Measurements from ENCODE around the gene ENG.
"Not testable (repeated sequence)": the region's sequence is repeated elsewhere in the genome, so short reads cannot be mapped to it uniquely, and the experiment has no call there.

The ENG gene

DNA sequence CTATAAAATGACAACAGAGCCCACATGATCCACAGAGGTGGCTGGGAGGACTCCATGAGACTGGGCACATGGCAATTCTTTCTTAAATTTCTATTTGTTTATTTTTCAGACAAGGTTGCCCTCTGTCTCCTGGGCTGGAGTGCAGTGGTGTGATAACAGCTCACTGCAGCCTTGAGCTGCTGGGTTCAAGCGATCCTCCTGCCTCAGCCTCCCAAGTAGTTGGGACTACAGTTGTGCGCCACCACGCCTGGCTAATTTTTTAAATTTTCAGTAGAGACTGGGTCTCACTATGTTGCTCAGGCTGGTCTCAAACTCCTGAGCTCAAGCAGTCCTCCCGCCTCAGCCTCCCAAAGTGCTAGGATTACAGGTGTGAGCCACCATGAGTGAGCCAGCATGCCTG is 8.8 kb downstream of the ENG start:
- not testable (repeated sequence) for DNase-seq (ENCODE audit: low read depth in 2 of 2)

DNA sequence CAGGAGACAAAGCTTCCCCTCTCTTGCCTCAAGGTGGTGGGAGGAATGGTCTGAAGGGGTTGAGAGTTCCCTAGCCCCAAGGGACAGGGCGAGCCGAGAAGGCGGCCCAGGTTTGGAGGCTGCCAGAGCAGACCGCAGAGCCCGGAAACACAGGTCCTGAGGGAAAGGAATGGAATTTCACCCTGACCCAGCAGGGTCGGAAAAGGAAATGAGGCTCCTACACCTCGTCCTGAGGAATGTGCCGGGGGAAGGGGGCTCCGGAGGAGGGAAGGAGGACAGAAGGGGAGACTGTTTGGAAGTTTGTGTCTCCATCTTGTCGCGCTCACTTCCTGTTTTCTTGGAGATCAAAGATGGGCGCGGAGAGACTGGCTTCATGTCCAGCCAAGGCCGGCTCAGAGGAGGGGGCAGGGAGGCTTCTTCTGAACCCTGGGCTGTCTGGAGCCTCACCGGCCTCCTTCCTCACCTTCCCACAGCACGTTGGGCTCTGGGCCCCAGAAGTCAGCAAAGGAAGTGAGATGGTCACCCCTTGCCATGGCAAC is 9.6 kb downstream of the ENG start:
- DNase-seq (ENCODE audit: low read depth in 2 of 2), result peak in 1 of 2 experiments; percentile 16

DNA sequence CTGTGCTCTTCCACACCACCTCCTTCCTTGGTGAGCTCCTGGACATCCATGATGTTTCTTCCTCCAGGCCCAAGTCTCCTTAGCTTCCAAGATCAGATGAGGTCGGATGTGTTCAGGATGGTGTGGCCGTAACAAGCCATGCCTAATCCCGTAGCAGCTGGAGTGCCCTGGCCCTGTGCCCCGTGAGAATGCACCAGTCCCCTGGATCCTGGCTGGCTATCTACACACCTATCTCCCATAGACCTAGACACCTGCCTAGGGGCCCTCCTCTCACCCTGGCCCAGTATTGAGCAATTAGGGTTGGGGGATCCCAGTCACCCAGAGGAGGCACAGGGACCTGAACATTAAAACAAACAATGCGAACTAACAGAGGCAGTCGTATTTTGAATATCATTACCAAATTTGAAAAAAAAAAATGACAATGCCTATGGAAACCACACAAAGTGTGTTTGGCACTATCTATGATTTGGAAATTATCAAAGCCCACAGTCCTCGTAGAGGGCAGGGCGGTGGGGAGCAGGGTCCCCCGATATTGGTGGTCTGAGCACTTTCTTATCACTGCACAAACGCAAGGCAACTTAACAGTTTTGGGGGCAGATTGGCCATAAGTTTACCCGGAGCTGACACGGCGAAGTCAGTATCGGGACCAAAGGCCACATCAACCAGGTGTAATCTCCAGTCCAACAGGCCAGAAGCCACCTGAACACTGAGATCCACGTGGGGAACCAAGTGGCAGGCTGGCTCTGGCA is 13.2 kb downstream of the ENG start:
- DNase-seq (ENCODE audit: low read depth in 2 of 2), result no peak

DNA sequence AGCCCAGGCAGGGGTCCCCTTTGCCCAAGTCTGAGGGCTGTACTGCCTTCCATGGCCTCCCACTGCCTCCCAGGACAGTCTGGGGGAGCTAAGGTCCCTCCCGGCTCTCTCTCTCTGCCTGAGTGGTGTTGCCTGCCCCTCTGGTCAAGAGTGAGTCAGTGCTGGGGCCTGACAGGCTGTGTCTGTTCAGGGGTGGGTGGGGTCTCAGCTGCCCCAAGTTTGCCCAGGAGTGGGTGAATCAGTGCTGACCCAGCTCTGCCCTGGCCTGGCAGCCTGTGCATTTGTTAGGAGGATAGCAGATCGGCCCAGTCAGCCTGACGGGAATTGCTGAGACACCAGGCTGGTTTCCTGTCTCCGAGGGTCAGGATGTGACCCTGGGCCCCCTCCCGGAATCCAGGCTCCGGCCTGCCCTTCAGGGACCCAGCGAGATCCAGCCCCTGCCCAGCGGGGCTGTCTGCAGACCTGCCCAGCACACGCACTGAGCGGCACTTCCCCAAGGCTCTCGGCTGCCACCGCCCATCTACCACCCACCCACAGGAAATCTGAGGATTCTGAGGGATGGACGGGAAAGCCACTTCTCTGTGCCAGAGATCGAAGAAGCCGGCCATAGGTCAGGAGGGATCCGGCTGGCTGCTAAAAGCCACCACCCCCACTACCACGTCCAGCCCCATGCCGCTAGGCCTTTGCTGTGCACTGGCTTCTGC is 15.9 kb downstream of the ENG start:
- no peak for DNase-seq (ENCODE audit: low read depth in 2 of 2)

DNA sequence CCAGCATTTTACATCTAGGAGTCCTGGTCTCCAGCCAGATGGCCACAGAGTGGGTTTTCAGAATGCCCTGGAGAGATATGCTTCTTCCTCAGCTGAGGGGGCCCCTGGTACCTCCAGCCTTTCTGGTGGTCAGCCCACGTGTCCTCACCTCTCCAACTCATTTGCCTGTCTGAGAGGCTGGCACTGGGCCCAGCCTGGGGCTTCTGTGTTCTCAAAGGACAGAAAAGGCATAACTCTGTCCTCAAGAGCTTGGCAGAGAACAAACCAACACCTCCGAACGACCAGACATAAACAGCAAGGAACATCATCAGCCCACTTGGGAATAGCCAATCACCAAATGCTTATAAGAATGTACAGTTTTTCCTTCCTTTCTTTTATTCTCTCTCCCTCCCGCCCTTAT is 17.1 kb downstream of the ENG start:
- no peak for DNase-seq (ENCODE audit: low read depth in 2 of 2)

DNA sequence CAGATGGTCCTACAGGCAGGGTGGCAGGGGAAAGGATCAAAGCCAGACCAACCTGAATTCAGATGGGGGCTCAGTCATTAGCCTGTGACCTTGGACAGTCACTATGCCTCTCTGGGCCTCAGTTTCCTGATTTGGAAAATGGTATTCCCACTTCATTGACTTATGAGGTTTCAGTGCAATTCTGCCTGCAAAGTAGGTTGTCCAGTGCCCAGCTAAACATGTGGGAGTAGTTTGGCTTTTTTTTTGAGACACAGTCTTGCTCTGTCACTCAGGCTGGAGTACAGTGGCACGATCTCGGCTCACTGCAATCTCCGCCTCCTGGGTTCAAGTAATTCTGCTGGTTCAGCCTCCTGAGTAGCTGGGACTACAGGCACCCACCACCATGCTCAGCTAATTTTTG is 17.9 kb downstream of the ENG start:
- DNase-seq (ENCODE audit: low read depth in 2 of 2), result not testable (repeated sequence)

DNA sequence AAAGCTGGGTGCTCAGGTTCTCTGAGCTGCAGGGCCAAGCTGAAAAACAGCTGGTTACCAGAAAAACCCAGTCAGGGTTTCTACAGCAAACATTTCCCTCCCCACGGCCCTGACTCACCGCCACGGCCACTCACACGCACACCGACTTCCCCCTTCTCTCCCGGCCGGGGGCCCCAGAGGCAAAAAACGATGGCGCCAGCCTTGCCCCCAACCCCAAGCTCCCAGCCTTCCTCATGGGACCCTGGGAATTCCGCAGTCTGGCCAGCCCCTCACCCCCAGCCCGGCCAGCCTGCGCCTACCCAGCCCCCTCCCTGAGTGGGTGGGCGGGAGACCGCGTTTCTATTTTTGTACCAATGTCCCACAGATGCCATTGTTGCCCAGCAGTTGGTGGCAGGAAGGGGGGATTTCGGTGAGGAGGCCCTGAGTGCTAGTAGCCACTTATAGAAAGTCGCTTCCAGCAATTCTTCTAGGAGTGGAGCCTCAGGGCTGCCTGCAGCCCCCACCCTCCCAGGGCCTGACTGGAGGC is 18.4 kb downstream of the ENG start:
- peak in 1 of 2 experiments; percentile 23 for DNase-seq (ENCODE audit: low read depth in 2 of 2)

DNA sequence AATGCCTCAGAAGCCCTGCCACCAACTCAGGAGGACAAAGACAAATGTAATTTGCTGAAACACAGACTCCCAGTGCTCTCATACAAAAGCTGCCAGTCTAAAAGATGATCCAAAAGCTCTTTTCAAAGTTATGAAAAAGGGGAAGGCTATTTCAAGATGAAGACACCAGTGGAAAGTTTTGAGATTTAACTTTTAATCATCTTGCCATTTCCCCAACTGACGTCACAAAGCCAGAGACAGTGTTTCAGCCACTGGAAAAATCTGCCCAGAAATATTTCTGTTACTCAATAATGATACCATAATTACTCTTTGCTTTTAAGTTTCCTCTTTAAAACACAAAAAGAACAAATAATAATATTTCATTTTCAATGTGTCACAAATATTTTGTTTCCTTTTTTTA is 20.9 kb downstream of the ENG start:
- DNase-seq (ENCODE audit: low read depth in 2 of 2), result no peak

DNA sequence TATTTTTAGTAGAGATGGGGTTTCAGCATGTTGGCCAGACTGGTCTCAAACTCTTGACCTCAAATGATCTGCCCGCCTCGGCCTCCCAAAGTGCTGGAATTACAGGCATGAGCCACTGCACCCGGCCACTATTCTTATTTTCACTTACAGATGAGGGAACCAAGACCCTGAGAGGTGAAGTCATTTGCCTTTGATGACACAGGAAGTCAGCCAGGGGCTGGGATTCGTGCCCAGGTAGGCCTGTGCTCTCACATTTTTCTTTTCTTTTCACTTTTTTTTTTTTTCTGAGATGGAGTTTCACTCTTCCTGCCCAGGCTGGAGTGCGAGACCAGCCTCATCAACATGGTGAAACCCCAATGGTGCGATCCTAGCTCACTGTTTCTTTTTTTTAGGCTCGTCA is 22.2 kb downstream of the ENG start:
- DNase-seq (ENCODE audit: low read depth in 2 of 2), result no peak

DNA sequence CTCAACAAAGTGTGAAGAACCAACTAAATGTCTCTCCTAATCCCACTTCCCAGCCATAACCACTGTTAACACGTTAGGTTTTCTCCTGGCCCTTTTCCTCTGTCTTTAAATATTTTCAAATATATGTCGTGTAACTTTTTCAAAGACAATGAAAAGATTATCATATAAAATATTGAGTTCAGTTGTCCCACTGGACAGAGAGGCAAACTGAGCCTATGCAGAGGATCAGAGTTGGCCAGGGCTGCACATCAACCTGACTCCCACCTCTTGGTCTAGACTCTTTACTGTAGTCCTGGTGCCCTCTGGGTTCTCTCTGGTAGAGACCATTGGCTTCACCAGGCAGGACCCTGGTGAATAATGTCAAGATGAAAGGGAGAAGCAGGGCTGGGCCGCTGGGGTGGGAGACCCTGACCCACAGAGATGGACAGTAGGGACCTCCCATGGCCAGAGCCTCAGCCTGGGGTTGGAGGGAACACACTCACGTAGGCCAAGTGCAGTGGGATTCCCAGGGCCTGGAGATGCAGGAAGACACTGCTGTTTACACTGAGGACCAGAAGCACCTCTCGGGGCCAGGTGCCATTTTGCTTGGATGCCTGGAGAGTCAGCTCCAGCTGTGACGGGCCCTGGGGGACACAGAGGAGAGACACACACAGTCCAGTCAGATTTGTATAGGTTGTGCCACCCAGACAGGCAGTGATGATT is 25.1 kb downstream of the ENG start:
- no peak for DNase-seq (ENCODE audit: low read depth in 2 of 2)

DNA sequence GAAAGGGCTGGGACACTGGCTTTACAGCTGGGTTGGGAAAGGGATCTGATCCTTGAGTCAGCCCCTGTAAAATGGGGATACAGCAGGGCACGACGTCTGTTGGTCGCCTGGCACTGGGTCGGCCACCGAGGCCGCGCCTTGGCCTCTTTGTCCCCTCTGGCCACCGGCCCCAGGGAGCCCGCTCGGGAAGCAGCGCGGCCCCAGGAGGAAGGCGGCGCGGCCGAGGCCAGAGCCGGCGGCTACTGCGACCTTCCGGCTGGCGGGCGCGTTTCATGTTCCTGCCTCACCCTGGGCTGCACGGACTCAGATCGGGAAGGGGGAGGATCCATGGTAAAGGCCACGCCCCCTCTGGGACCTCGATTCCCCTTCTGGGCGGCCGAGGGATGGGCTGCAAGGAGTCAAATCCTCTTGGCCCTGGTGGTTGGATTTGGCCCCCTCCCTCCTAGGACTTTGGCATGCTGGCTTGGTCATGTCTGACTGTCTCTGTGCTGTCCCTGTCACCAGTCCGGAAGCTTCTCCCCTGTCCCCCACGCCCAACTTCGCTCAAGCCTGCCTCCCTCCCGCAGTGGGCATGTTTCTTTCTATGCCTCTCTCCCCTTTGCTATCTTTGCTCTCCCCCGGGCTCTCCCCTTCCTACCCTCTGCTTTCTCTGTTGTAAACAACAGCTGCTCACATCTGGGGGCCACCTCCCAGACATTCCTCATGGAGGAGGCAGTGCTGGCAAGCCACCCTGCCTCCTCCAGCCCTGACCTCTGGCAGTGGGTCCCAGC is 26.0 kb downstream of the ENG start:
- no peak for DNase-seq (ENCODE audit: low read depth in 2 of 2)

DNA sequence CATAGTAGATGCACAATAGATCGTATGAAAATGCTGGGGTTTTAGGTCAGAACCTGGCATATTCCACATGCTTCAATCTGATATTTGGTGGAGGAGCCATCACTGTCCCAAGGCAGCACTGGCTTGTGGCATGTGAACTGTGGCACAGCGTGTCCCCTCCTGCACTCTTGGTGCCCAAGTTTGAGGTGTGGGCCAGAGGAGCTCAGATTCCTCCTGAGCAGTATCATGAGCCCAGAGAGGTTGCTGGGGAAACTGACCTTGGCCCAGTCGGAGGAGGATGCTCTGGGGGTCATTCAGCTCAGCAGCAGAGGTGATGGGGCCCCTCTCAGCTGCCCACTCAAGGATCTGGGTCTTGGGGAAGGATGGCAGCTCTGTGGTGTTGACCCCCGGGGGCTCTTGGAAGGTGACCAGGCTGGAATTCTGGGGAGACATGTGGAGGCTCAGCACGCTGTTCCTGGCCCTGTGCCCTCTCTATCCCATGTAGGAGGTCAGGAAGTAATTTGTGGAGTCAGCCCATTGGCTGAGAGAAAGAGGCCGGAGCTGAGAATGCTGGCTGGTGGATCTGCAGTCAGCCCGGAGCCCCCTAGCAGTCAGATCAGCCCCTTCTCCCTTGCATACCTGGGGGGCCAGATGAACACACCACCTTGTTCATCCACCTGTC is 28.1 kb downstream of the ENG start:
- no peak for DNase-seq (ENCODE audit: low read depth in 2 of 2)

DNA sequence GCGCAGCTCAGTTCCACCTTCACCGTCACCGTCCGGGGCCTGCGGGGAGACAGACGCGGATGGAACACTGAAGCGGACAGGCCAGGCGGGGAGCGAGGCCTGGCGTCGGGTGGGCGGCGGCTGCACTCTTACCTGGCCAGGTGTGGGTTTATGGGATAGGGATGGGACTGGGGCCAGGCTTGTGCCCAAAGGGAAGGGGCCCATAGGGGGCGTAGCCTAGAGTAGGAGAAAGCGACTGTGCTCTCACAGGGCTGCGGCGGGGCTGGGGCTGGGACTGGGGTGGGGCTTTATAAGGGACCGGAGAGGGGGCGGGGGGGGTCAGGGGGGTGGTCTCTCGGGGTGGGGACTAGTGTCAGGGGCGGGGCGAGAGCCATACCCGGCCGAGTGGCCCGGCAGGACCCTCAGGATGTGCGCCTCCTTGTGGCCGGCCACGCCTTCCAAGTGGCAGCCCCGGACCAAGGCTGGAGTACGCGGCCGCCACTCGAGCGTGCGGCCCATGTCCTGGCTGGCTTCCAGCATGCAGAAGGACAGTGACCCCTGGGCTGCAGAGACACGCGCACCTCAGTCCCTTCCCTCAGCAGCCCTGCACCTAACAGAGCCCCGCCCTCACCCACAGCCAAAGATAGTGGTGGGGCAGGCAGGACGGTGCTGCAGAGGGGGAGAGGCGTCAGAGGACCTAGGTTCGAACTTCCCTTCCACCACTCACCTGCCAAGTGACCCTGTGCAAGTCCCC is 29.0 kb downstream of the ENG start:
- DNase-seq (ENCODE audit: low read depth in 2 of 2), result no peak

DNA sequence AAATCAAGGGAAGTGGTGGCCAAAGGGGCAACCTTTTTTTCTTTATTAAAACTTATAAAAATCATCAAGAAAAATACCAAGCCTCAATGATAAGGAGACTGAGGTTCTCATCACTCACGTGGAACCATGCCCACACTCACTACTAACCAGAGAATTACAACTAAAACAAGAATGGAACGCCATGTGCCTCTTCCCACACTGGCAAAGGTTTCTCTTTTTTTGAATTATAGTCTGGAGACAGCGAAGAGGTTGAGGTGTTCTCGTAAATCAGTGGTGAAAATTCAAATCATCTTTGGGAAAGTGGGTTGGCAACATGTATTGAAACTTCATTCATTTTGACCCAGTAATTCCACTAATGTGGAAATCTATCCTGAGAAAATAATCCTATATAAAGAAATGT is 32.4 kb downstream of the ENG start:
- no peak for DNase-seq (ENCODE audit: low read depth in 2 of 2)

DNA sequence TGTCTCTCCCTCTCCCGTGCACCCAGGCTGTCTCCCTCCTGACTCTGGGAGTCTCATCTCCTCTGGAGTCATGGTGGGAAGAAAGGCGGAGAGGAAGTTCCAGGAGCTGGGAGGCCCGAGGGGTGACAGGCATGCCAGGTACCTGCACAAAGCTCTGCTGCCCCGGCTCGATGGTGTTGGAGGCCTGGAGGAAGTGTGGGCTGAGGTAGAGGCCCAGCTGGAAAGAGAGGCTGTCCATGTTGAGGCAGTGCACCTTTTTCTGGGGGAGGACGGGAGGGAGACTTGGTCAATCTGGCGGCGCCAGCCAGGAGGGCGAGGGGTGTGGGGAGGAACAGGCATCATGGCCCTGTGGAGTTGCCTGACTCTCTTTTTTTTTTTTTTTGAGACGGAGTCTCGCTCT is 35.9 kb downstream of the ENG start:
- no peak for DNase-seq (ENCODE audit: low read depth in 2 of 2)

DNA sequence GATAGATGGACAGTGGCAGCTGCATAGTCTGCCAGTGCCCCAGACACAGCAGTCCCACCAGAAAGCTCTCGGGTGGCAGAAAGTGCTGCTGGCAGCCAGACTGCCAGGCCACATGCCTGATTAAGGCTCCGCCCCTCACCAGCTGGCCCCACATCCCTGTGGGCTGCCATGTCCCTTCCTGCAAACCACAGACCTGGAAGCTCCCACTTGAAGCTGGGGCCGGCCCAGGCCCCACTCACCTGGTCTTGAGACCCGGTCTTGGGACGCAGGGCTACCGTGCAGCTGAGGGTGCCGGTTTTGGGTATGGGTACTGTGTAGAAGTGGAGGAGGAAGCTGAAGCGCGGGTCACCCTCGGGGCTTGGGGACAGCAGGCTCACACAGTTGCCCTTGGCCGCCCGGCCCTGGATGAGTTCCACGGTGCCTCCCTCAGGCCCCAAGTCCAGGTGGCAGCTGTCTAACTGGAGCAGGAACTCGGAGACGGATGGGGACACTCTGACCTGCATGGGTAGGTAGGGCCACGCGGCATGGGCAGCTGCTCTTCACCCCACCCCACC is 36.5 kb downstream of the ENG start:
- no peak for DNase-seq (ENCODE audit: low read depth in 2 of 2)

DNA sequence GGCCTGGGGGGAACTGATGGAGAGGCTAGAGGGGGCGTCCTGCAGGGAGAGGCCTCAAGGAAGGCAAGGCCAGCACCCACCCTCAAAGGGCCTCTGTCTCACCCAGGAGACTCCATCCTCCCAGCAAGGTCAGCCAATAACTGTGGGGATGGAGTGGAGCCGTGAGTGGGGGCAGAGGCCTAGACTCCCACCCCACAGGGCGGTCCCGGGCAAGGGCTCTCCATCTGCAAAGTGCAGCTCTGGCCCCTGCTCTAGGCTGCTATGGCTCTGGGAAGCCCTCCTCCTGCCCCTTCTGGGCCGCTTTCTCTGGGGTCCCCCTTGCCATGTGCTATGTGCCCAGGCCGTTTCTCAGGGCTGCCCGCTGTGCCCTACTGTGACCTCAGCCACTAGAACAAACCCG is 37.7 kb downstream of the ENG start:
- no peak for DNase-seq (ENCODE audit: low read depth in 2 of 2)

DNA sequence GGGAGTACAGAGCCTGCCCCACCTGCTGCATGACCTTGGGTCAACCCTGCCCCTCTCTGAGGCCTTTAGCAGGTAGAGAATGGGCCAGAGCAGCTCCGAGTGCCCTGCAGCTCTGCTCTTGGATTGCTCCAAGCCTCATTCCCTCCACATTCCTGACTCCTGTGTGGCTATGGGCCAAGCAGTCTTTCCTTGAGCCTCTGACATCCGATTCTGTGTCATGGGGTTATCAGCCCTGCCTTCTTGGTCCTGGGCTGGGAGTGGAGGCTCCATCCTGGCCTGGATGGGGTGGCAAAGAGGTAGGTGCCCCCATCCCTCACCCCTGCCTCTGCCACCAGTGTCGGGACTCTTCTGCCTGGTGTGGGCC is 38.1 kb downstream of the ENG start:
- no peak for DNase-seq (ENCODE audit: low read depth in 2 of 2)

DNA sequence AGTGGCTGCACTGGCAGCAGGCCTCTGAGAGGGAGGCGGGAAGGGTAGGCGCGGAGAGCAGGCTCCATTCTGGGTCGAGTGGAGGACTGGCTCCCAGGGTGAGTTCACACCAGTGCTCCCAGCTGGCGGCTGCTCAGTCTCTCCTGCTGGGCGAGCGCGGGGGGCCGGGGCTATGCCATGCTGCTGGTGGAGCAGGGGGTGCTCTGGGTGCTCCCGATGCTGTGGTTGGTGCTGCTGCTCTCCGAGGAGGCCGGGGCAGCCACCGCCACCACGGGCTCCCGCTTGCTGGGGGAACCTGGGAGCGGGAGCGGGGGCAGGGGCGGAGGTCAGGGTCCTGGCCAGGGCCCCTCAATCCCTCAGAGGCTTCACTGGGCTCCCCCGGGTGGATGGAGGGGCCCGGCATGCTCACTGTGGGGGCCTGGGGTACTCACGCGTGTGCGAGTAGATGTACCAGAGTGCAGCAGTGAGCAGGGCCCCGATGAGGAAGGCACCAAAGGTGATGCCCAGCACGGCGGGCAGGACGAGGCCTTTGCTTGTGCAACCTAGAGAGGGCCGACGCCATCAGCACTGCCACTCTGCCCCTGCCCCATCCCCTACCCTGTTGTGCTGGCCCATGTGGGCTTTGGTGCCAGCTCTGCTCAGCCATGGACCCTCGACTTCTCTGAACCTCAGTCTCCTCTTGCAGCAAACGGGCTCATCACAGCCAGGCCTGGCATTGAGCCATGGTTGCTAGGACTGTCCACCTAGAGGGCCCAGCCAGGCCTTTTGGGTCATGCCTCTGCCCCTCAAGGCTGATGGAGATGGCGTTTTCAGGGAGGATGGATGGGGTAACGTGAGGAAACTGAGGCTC is 38.7 kb downstream of the ENG start:
- DNase-seq (ENCODE audit: low read depth in 2 of 2), result no peak
